Caki2 (cell line): ENCODE measurements around the gene GRK5. TPM values are rescaled to one million over a fixed set of nuclear protein-coding genes. Genes with fewer than 3 reads are reported as not detected.
"Not testable (repeated sequence)": the region's sequence is repeated elsewhere in the genome, so short reads cannot be mapped to it uniquely, and the experiment has no call there.

Source experiments
- DNase-seq: peaks from one replicate; pipeline ENCODE4 v3.0.0-alpha.2; 2015; ENCODE audit warnings: low read depth
- in situ Hi-C: cut with HindIII; loops from 2 replicates; pipeline ENCODE4 v1.10.0; 2016; ENCODE audit warnings: low sequenced_read_pairs, low pct_unique_long_range_greater_than_20kb, mixed read lengths
- total RNA-seq: library from RNA; depleted of rRNA; stranded (reverse); fragments of >200 nt; shearing (Covaris generic); gene quantifications from 2 replicates; pipeline ENCODE4 v1.2.3, GENCODE V29; 2014; ENCODE audit warnings: low replicate concordance; rRNA removed

The GRK5 gene
- total RNA-seq: 0.20 and 0.61 TPM in 2 replicates

DNA sequence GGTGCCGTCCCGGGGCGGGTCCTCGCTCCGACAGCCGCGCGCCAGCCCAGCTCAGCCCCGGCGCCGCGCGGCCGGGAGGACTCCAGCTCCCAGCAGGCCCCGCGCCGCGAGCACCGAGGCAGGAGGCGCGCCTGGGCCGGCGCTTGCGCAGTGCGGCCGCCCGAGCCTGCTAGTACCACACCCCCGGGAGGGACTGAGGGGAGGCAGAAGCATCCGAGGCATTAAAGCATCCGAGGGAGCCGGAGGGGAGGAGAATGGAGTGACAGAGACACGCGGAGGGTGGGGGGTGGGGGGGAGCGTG is at the start of gene GRK5:
Gene GRK5, plus strand, starts transcription at position 206 of the 301 bp plus-strand sequence. CDS start 347 bp downstream, outside the sequence.
- in situ Hi-C loops: no loop called here
- DNase-seq: peak; percentile 89

DNA sequence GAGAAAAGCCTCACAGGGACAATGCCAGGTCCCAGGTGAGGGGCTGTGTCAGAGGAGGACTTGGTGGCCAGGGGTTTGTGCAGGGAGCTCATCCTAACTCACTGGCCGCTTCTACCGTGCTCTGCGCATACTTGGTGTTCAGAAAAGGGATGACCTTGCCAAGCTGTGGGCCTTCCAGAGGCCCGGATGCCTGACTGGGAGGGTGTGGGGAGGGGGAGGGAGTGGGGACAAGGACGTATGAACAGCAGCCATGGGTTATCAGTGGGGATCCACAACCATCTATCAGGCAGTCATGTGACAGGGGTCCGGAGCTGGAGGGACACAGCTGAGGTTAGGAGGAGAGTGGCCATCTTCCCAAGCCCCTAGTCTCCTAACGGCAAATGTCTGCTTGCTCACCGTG is 48.0 kb upstream of the GRK5 start:
- DNase-seq: no peak
- in situ Hi-C loops: no loop called here

DNA sequence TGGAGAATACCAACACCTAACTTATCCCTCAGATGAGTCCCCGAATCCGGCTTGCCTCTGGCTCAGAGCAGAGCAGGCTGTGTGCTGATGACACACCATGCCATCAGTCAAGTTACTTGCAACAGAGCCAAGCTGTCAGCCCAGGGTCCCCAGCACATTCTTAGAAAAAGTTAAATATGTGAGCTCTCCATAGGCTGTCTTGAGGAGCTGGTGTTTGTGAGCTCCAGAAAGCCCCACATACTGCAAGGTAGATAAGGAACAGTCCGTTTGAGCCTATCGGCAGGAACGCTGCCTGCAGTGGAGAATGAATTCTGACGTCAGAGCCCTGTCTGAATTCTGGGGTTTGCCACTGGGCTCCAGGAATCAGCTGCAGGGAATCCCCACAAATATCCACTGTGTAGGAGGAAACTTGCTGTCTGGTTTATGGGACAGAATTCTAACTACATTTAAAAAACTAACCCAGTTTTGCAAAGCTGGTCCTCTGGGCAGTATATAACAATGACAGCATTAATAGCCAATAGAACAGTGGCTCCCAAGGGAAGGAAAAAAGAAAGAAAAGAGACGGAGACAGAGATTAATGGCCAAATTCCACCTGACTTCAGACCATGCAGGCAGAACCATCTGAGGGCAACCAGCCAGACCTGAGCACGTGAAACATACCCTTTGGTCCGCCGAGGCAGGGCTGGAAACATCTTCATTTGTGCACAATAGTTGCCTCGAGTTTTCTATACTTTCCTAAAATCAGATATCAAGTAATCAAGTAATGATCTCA is 45.5 kb upstream of the GRK5 start:
- no peak for DNase-seq

DNA sequence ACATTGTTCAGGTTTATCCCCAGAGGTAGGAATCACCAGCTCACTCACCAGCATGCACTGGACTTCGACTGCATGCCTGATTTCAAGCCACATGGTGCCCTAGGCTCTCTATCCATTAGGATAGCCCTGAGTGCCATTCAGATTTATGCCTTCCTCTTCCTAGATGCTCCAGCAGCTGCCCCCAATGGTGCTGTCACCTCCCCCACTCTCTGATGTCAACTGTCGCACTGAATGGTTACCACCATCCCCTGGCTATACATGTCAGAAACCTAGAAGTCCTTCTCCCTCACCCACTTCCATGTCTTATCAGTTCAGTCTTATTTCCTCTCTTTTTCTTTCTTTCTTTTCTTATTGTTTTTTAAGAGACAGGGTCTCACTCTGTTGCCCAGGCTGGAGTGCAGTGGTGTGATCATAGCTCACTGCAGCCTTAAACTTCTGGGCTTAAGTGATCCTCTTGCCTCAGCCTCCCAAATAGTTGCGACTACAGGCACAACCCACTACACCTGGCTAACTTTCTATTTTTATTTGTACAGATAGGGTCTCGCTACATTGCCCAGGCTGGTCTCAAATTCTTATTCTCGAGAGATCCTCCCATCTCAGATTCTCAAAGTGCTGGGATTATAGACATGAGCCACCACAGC is 44.8 kb upstream of the GRK5 start:
- DNase-seq: no peak
- in situ Hi-C loops: no loop called here

More for the DNA sequence above, 45.5 kb upstream of the GRK5 start:
- in situ Hi-C loops: no loop called here

DNA sequence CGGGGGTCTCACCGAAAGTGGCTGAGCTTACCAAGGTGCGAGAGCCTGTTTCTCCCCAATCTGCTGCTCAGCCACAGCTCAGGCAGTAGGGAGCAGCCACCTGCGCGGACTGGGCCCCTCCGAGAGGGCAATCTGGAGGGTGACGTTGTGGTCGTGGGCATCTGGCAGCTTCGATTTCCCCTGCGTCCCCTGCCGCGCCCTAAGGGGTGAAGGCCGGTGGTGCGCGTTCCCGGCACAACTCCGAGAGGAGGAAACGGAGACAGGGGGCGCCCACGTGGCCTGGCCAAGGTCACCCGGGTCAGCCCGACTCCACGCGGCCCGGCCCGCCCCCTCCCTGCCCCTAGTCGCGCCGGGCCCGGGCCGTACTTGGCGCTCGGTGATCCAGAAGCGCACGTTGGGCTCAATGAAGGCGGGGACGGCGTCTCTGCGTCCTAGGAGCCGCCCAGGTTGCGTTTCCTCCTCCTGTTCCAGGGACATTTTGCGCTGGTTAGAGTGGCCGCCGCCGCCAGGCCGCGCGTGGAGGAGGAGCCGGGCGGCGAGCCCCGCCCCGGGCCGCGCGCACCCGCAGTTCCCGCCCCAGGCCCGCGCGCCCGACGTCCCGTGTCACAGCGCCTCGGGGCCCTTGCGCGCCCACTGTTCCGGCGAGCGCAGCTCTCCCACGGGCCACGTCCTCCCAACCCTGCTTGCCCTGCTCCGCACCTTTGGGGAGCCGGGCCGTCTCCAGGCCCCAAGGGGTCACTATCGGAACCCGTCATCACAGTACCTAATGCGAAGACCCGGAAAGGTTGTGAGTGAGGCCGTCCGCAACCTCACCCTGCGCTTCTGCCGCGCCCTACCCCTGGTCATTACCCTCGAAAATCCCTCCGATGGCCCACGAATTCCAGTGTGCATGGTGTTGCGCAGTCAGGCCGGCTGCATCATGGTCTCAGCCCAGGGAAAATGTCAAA is 41.9 kb upstream of the GRK5 start, which contains the start of gene SFXN4:
Gene SFXN4, minus strand, starts transcription at position 544 of the 947 bp plus-strand sequence. Its CDS starts 67 bp downstream, at position 477.
- in situ Hi-C loops: no loop called here

DNA sequence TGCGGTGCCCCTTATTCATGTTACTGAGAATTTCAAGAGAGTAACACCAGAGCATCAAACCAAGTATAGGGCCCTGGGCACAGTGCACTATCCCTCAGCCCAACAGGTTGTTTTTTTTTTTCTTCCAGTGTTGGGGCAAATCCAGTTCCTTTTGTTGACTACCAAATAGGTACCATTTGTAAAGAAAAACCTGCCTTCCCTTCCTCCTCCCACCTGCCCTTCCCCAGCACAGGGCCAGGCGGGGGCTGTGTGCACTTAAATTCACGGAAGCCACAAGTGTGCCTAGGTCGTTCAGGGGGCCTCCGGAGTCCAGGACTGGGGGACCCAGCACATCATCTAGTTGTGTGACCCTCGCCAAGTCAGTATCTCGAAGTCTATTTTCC is 41.3 kb upstream of the GRK5 start:
- in situ Hi-C loops: no loop called here
- DNase-seq: no peak

More for the DNA sequence above, 41.9 kb upstream of the GRK5 start, which contains the start of gene SFXN4:
- DNase-seq: peak; percentile 73

DNA sequence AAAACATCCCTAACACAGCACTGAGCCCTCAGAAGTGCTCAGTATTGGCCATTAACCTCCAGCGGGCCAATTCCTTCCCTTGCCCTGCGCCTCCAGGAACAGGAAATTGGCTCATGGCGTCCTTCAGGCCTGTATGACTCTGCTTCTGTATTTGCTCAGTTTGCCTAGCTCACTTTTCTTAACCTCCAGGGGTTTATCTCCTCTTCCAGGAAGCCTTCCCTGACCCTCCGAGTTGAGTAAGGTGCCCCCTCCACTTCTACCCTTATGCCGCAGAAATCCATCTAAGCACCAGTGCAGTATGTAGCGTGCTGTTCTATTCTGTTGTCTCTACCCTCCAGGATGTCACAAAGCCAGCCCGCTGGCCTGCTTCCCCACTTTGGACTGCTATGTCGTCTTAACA is 40.8 kb upstream of the GRK5 start:
- DNase-seq: no peak
- in situ Hi-C loops: no loop called here

DNA sequence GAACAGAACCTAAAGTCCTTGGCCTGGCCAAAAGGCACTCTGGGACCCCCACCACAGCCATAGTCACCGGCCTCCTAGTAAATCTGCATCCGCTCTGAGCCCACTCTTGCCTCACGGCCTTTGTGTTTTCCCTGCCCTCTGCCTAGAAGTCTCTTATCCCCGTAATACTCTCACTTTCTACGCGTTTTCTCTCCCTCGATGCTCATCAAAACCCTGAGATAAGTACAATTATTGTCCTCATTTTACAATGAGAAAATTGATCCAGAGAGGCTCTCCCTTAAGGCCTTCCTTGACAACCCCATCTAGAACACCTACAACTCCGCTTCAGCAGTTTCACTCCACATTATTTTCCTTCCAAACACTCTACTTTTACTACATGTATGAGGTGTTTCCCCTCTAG is 40.3 kb upstream of the GRK5 start:
- in situ Hi-C loops: no loop called here

DNA sequence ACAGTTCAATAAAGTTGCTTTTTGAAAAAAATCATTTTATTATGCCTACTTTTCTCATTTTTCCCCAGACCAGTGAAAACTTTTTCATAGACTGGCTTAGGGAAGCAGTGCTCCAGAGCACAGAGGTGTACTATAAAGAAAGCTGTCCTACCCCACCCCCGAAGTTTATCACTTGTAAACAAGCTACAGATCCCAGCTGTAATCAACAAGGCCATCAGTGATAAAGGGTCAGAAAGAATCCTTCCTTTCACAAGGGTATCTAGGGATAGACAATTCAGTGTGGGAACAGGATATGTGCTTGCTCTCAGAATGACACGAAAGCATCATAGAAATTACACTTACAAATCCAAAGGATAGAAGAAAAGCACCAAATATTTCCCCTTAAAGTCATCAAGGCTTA is 33.3 kb upstream of the GRK5 start:
- in situ Hi-C loops: no loop called here
- no peak for DNase-seq

More for the DNA sequence above, 40.3 kb upstream of the GRK5 start:
- DNase-seq: no peak

DNA sequence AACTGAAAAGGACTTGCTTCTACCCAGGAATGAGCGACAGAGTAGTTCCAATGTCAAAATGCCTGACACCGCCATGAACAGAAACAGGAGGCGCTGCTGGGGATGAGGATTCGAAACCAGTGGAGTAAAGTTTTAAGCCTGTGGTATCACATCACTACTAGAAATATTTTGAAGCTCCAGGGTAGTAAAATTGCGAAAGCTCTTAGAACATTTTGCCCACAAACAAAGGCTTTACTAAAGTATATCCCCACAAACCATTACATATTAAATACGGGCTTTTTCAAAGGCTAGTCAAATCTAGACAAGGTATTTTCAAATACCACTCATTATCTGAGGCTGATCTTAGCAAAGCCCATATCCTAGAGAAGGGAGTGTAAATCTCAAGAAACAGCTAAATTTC is 31.2 kb upstream of the GRK5 start:
- in situ Hi-C loops: no loop called here

DNA sequence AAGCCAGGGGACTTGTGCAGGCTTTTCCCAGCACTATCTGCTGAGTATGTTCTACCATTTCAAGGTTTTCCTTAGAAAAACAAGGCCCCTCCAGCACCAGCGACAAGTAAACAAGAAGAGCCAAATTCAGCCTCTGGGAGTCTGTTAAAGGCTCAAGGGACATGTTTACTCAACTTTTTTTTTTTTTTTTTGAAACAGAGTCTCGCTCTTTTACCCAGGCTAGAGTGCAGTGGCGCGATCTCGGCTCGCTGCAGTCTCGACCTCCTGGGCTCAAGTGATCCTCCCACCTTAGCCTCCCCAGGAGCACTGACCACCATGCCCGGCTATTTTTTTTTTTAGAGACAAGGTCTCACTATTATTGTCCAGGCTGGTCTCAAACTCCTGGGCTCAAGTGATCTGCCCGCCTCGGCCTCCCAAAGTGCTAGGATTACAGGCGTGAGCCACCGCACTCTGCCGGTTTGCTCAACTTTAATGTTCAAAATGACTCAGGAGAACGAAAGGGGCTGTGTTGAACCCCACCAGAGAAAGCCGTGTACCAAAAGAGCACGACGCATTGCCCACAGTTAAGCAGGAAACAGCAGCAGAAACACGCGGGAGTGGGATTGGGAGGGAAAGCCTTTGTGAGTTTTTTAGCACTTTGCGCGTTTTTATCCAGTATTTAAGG is 29.5 kb upstream of the GRK5 start:
- in situ Hi-C loops: no loop called here
- no peak for DNase-seq

More for the DNA sequence above, 31.2 kb upstream of the GRK5 start:
- DNase-seq: no peak

DNA sequence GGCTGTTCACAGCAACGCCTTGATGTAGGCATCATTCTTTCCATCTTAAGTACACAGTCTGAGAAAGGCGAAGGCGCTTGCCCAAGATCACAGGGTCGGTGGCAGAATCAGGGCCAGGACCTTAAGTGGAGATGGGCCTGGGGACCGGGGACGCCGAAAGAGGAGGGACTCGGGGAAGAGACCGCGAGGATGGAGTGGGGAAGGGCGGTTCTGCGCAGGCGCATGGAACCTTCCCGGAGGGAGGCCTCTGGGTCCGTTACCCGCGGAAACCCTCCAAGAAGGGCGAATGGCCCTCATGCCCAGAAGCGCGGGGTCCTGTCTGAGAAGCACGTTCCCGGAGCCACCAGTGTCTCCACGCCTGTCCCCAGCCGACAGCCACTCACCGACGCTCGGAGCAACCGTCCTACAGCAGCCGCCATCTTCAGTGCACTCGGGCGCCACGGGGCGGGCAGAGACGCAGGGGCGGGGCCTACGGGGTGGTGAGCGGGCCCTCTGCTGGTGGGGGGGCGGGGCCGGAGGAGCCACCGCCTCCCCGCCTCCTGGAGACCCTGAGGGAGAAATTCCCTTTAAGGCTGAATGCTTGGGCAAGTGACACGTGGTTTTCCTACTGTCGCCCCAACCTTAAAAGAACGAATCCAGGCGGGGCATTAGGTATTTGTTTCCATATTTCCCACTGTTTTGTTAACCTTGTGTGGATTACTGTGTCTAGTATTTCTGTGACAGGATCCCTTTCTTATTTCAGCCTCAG is 28.8 kb upstream of the GRK5 start, which contains the start of gene PRDX3:
Gene PRDX3, minus strand, starts transcription at position 441 of the 748 bp plus-strand sequence. Its CDS starts 22 bp downstream, at position 419.
- in situ Hi-C loops: no loop called here
- DNase-seq: peak; percentile 86

DNA sequence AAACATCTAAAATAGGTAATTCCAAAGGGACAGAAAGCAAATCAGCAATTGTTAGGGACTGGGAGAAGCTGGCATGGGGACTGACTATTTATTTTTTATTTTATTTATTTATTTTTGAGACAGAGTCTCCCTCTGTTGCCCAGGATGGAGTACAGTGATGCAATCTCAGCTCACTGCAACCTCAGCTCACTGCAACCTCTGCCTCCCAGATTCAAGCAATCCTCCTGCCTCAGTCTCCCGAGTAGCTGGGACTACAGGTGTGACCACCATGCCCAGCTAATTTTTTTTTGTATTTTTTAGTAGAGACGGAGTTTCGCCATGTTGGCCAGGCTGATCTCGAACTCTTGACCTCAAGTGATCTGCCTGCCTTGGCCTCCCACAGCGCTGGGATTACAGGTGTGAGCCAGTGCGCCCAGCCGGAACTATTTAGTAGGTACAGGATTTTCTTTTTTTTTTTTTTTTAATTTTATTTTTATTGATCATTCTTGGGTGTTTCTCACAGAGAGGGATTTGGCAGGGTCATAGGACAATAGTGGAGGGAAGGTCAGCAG is 26.4 kb upstream of the GRK5 start:
- DNase-seq, in situ Hi-C loops: not testable (repeated sequence)

DNA sequence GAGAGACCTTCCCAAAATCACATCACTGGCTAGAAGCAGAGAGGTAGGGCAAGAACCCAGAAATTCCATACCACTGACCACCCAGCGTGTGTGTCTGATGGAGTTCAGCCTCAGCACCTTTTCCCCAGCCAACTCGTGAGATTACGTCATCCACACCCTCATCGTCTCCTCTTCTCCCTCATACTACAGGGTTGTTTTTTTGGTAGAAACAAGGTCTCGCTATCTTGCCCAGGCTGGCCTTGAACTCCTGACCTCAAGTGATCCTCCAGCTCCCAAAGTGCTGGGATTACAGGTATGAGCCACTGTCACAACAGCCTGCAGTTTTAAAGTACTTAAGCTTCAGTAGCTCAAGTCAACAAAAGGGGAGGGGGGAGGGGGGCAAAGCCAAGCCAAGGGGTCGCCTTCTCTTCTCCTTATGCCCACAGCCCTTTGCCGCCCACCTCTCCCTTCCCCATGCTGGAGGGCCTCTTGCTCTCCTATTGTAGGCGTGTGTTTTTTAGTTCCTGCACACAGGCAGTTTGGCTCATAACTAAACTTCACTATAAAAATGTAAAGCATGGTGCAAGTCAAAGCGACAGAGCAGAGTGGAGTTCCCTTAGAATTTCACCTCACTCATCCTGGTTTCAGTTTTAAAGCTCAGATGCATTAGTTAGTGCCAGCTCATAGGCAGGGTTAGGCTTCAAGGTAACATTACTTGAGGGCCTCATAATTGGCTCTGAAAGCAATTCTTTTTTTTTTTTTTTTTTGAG is 23.5 kb upstream of the GRK5 start:
- in situ Hi-C loops: no loop called here

DNA sequence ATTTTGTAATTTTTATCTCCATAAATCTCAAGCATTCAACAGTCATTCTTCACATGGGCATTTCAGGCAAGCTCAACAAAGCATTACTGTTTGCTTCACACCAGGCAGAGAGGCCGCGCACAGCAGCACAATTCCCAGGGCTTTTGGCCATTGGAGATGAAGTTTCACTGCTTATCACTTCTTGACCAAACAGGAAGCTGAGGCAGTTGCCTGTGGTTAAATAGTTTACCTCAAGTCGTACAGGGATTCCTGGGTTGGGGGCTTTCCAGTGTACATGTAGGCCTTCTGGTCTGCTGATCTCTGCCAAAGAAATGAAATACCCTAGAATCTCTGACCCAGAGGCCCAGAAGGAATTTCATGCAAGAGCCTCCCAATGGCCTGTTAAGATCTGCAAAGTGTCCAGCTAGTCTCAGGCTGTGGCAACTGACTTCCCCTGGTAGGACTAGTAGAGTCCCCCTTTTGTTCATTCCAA is 17.5 kb upstream of the GRK5 start:
- in situ Hi-C loops: no loop called here

More for the DNA sequence above, 23.5 kb upstream of the GRK5 start:
- no peak for DNase-seq

DNA sequence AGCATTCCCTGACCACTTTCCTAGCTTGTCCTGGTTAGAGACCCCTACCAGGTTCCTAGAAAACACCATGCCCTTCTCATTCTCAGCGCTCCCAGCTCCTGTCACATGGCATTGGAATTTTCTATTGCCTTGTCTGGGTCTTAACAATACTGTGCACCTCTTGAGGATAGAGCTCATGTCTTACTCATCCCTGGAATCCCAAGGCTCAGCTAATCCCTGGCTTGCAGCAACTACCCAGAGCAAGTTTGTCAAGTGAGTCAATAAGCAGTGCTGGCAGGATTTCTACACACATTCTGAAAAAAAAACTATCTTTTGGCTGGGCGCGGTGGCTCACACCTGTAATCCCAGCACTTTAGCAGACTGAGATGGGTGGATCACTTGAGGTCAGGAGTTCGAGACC is 17.0 kb upstream of the GRK5 start:
- in situ Hi-C loops: no loop called here
- no peak for DNase-seq

More for the DNA sequence above, 17.5 kb upstream of the GRK5 start:
- no peak for DNase-seq
